ENCODE measurements around the gene CEP112.
A peak's percentile ranks its signal among the peaks of the same experiment; 100 is the strongest.

The CEP112 gene

DNA sequence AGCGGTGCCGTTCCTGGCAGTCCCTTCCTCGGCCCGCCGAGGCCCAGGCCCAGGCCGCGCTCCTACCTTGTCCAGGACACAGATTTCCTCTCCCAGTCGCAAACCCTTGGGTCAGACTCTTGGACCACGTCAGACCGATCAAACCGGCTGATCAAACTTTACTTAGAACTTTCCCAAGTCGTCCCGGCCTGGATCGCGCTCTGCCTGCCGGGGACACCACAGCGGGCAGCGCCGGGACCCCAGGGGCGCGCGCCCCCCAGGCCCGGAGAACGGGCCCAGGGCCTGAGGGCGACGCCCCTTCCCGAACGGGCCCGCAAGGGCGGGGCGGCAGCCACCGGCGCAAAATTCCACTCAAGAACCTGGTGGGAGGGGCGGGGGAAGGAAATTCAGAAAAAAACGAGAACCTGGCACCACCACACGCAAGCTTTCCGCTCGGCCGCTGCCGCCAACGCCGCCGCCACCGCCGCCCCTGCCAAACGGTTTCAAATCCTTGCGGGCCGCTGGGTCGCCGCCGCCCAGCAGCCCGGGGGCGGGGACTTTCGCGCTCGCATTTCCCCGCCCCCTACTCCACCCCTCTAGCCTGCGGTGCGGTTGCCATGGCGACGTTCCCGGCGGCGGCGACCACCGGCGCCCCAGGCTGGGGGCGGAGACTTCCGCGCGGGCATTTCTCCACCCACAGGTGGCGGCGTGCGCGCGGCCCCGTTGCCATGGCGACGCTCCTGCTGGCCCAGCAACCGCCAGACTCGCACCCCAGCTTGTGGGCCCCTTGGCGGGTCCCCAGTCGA, at the start of gene CEP112:
TSS of gene CEP112 (minus strand) at position 541 of the 785 bp plus-strand sequence.
- Histone ChIP-seq H3K36me3 (ENCODE audit: insufficient read depth) (no peaks in the 10 kb centered on the region), H3K9ac (peak within 1 kb of the TSS; percentile 74), H3K27me3 (ENCODE audit: insufficient read depth, low read depth) (no peaks in the 10 kb centered on the region), H3K4me3 (IDR thresholded peaks at IDR 0.05; ENCODE audit: insufficient read depth, low read depth, low read length) (no peak within 1 kb of the TSS), H4K20me1 (ENCODE audit: insufficient read depth) (no peaks in the 10 kb centered on the region), H3K4me1 (ENCODE audit: low read depth, poor library complexity, severe bottlenecking) (peaks cover 23% of the 10 kb centered on the region), H3K79me2 (ENCODE audit: insufficient read depth, low read depth) (no peaks in the 10 kb centered on the region), H2AFZ (ENCODE audit: low read depth) (peak within 1 kb of the TSS; percentile 95), H3K4me2 (peak within 1 kb of the TSS; percentile 94), H3K27ac (peak within 1 kb of the TSS; percentile 46)
- TF ChIP-seq, protein P1, sequence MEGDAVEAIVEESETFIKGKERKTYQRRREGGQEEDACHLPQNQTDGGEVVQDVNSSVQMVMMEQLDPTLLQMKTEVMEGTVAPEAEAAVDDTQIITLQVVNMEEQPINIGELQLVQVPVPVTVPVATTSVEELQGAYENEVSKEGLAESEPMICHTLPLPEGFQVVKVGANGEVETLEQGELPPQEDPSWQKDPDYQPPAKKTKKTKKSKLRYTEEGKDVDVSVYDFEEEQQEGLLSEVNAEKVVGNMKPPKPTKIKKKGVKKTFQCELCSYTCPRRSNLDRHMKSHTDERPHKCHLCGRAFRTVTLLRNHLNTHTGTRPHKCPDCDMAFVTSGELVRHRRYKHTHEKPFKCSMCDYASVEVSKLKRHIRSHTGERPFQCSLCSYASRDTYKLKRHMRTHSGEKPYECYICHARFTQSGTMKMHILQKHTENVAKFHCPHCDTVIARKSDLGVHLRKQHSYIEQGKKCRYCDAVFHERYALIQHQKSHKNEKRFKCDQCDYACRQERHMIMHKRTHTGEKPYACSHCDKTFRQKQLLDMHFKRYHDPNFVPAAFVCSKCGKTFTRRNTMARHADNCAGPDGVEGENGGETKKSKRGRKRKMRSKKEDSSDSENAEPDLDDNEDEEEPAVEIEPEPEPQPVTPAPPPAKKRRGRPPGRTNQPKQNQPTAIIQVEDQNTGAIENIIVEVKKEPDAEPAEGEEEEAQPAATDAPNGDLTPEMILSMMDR (conservative IDR thresholded peaks at IDR 0.05; ENCODE audit: low read depth, low read length): no peak

DNA sequence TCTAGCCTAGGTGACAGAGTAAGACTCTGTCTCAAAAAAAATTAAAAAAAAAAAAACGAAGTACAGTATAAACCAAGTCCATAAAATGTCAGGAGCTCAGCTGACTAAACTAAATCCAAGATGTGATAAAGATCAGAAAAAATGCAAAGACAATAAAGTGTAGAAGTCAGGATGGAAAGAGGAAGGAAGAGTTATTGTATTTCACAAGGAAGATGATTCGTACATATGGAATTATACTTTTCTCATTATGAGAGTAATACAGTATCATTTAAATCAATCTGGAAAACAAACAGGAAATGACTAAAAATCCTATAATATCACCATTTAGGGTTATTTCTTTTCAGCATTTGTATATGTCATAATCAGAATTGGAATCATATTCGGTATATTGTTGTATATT, 48.7 kb upstream of the CEP112 start:
- Histone ChIP-seq H3K4me2 (no peak overlapping the region), H3K27me3 (ENCODE audit: insufficient read depth, low read depth) (no peaks in the 10 kb centered on the region), H3K4me1 (ENCODE audit: low read depth, poor library complexity, severe bottlenecking) (peaks cover 1% of the 10 kb centered on the region), H3K9ac (no peak overlapping the region), H3K36me3 (ENCODE audit: insufficient read depth) (no peaks in the 10 kb centered on the region), H4K20me1 (ENCODE audit: insufficient read depth) (no peaks in the 10 kb centered on the region), H3K79me2 (ENCODE audit: insufficient read depth, low read depth) (no peaks in the 10 kb centered on the region), H3K4me3 (IDR thresholded peaks at IDR 0.05; ENCODE audit: insufficient read depth, low read depth, low read length) (no peak overlapping the region), H3K27ac (no peak overlapping the region), H2AFZ (ENCODE audit: low read depth) (no peak overlapping the region)
- TF ChIP-seq, protein P1 (conservative IDR thresholded peaks at IDR 0.05; ENCODE audit: low read depth, low read length): no peak

DNA sequence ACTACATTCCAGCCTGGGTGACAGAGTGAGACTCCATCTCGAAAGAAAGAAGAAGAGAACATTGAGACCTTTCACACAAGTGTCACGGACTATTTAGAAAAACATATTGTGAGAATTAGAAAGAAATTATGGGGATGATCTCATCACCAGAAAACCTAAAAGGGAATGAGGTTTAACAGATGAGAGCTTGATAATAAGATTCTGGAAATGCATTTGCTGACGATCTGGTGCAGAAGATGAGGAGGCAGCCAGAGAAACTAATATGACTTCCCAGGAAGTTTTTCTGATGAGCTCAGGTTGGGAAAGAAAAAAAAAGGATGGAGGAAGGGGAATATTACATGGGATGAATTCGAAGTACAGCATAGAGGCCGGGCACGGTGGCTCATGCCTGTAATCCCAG, 48.1 kb upstream of the CEP112 start:
- H2AFZ ChIP-seq (ENCODE audit: low read depth): no peak overlapping the region
- TF ChIP-seq, protein P1 (conservative IDR thresholded peaks at IDR 0.05; ENCODE audit: low read depth, low read length): no peak
- no peaks in the 10 kb centered on the region for H3K4me1 ChIP-seq (ENCODE audit: low read depth, poor library complexity, severe bottlenecking)
- no peak overlapping the region for H3K27ac ChIP-seq
- H3K4me3 ChIP-seq (IDR thresholded peaks at IDR 0.05; ENCODE audit: insufficient read depth, low read depth, low read length): no peak overlapping the region
- H3K4me2 ChIP-seq: no peak overlapping the region
- no peaks in the 10 kb centered on the region for H3K36me3 ChIP-seq (ENCODE audit: insufficient read depth)
- no peaks in the 10 kb centered on the region for H3K27me3 ChIP-seq (ENCODE audit: insufficient read depth, low read depth)
- H3K9ac ChIP-seq: no peak overlapping the region
- no peaks in the 10 kb centered on the region for H4K20me1 ChIP-seq (ENCODE audit: insufficient read depth)
- H3K79me2 ChIP-seq (ENCODE audit: insufficient read depth, low read depth): no peaks in the 10 kb centered on the region

DNA sequence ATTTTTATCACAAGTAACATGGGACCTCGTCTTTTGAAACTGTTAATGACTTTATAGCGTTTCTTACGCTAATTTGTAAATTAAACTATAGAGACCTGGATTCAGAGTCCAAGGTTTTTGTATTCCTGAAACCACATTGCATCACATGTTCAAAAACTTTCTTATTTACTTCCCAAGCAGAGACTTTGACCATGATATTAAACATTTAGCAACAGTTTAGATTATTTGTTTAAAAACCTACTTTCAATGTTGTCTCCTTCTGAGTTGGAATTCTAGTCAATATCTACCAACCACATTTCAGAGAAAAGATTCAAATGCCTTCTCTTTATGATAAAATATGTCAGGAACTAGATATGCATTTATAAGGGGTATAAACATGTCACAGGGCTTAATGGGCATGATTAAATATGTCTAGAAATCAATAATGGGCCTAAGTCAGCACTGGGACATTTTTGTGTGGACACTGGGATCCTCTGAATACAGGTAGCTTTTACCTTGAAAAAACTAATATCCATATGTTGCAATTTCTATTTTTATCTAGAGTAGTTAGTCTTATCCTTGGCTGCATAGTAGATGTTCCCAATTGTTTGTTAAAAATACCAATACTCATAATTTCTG, 43.6 kb upstream of the CEP112 start:
- Histone ChIP-seq H3K27ac (no peak overlapping the region), H3K9ac (no peak overlapping the region)
- TF ChIP-seq, protein P1 (conservative IDR thresholded peaks at IDR 0.05; ENCODE audit: low read depth, low read length): no peak

More for the DNA sequence above, 43.6 kb upstream of the CEP112 start:
- H3K4me2 ChIP-seq: no peak overlapping the region
- no peak overlapping the region for H2AFZ ChIP-seq (ENCODE audit: low read depth)
- no peaks in the 10 kb centered on the region for H3K79me2 ChIP-seq (ENCODE audit: insufficient read depth, low read depth)
- no peaks in the 10 kb centered on the region for H3K27me3 ChIP-seq (ENCODE audit: insufficient read depth, low read depth)
- no peaks in the 10 kb centered on the region for H3K36me3 ChIP-seq (ENCODE audit: insufficient read depth)
- H4K20me1 ChIP-seq (ENCODE audit: insufficient read depth): no peaks in the 10 kb centered on the region
- H3K4me1 ChIP-seq (ENCODE audit: low read depth, poor library complexity, severe bottlenecking): no peaks in the 10 kb centered on the region
- H3K4me3 ChIP-seq (IDR thresholded peaks at IDR 0.05; ENCODE audit: insufficient read depth, low read depth, low read length): no peak overlapping the region
